Heart left ventricle (tissue), 16 donors: ENCODE results near the gene SGPL1. TPM values are rescaled to one million over a fixed set of nuclear protein-coding genes. Genes with fewer than 3 reads are reported as not detected.

ENCODE experiments used
- ATAC-seq, 4 donors: fragments of 200-7000 bp; cut with Tn5 transposase; one replicate each; pipeline ENCODE4 v1.9.1; 2020 to 2022; ENCODE audit warnings: moderate library complexity in 4 of 4, mild to moderate bottlenecking in 3 of 4, moderate number of reproducible peaks in 1 of 4
- DNase-seq, 5 donors: peaks; one replicate each; pipeline ENCODE4 v3.0.0-alpha.2; 2020
- H3K27ac ChIP-seq, 12 donors: fragments of 200-600 bp; sonication (generic) in 4 of 12; one replicate each; pipeline versions ENCODE4 v1.5.0 to v1.8.0; 2016 to 2022; ENCODE audit warnings: mild to moderate bottlenecking in 2 of 12
- H3K27me3 ChIP-seq, 9 donors: fragments of 200-600 bp; sonication (generic) in 2 of 9; one replicate each; pipeline versions ENCODE4 v1.5.1 to v1.8.0; 2016 to 2022; ENCODE audit warnings: mild to moderate bottlenecking in 3 of 9
- H3K36me3 ChIP-seq, 9 donors: fragments of 200-600 bp; sonication (generic) in 2 of 9; one replicate each; pipeline versions ENCODE4 v1.5.0 to v1.8.0; 2018 to 2022; ENCODE audit warnings: mild to moderate bottlenecking in 2 of 9
- H3K4me1 ChIP-seq, 12 donors: fragments of 200-600 bp; sonication (generic) in 4 of 12; one replicate each; pipeline versions ENCODE4 v1.5.0 to v1.8.0; 2016 to 2022; ENCODE audit warnings: mild to moderate bottlenecking in 3 of 12
- H3K4me3 ChIP-seq, 12 donors: fragments of 200-600 bp; sonication (generic) in 4 of 12; one replicate each; pipeline versions ENCODE4 v1.5.0 to v1.8.0; 2017 to 2022; ENCODE audit warnings: mild to moderate bottlenecking in 9 of 12, moderate library complexity in 4 of 12
- H3K9me3 ChIP-seq, 12 donors: fragments of 200-600 bp; sonication (generic) in 4 of 12; one replicate each; pipeline versions ENCODE4 v1.5.0 to v1.8.0; 2016 to 2022; ENCODE audit warnings: mild to moderate bottlenecking in 1 of 12
- POLR2A ChIP-seq, 2 donors: fragments of 450-650 bp; IDR thresholded peaks; one replicate each; pipeline ENCODE4 v1.6.1; 2017; ENCODE audit warnings: antibody characterized with exemption in 2 of 2, mild to moderate bottlenecking in 2 of 2, moderate library complexity in 2 of 2
- WGBS, 4 donors: extraction: QIAGEN DNeasy Blood & Tissue Kit in 2 of 4; methylation state at CpG; one replicate each; pipeline versions ENCODE4 v1.1.5 to v1.1.7; 2013 to 2018; 5-methylcytosine and 5-hydroxymethylcytosine counted together
- intact Hi-C, 10 donors: fragments of 100-400 bp; cut with DNase I; formaldehyde crosslinking; loops; one replicate each; pipeline versions ENCODE4 v1.11.1 to v1.14.2; 2022
- polyA plus RNA-seq, 2 donors: library from polyadenylated mRNA; stranded (reverse); fragments of 200-250 nt; gene quantifications; one replicate each; pipeline ENCODE4 v1.2.3, GENCODE V29; 2013
- total RNA-seq, 9 donors: library from RNA; depleted of rRNA in 2 of 9; stranded (reverse); fragments of >200 nt in 2 of 9; fragmentation: NEBNext Ultra II Directional in 3 of 9; extraction: Animal tissue kit (Norgen Biotek cat#: 25700) in 3 of 9; gene quantifications; one replicate each; pipeline versions ENCODE4 v1.1.0 to v1.2.4, GENCODE V29; 2016 to 2023
- TF ChIP-seq, protein P1 (sequence below), 12 donors: fragments of 200-600 bp; sonication (generic) in 4 of 12; IDR thresholded peaks; one replicate each; pipeline versions ENCODE4 v1.5.0 to v1.8.0; 2018 to 2022; ENCODE audit warnings: antibody characterized with exemption in 12 of 12, mild to moderate bottlenecking in 5 of 12
- donor health status: ischemic (EF 13 %, LVEDD 7.1; RV severe dilation, severe dysfunction).
- donor health status: healthy with polysubstance abuse.
- donor health status: DM: no; HTN: yes; CAD: no.
- donor health status: DM: no; HTN: no; CAD: no.
- donor health status: ischemic (EF 25% LVEDD 6.9; RV normal size, moderate dysfunction).
- donor health status: ischemic (EF 25% LVEDD 5.7; RV mildly dilated, moderate dysfunction).
- donor health status: healthy.
- donor health status: DM: yes; HTN: yes; CAD: no.
- donor health status: ischemic (EF 35%, LVEDD 5.7; RV mildly dilated, moderate dysfunction).
- donor health status: nonischemic (EF 11% LVEDD 7.7; RV severe dilation, severe dysfunction).
- donor health status: DM: yes; HTN: yes; CAD: no.
- donor health status: PGD.
- donor health status: ischemic (EF 29% LVEDD 5.4; RV normal size, mild dysfunction).
- donor health status: nonischemic (EF 23%, LVEDD 6.1; RV moderate dilation, normal function).

Gene SGPL1
- total and polyA plus RNA-seq, 11 donors, result 2.9 to 32.3 (median 11.4) TPM

DNA sequence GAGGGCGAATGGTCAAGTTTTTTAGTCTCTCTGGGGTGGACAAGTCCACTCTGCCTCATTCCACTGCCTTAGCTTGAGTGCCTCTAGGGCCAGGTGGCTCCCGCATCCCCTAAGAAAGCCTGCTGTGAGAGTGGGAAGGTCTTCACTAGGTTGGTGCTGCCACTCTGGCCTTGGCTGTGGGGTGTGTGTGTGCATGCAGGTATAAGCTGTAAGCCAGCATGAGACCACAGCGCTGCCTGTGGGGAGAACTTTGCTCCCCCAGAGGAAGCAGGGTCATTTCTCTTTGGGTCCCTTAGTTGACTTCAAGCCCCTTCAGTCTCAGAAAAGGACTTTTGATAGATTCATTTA lies 98.1 kb downstream of the SGPL1 start:
- 88 to 96% (median 93%) methylated on average over 3 of the region's 3 CpGs for WGBS, 4 donors
- peaks cover 0 to 9% (median 0%) of the 10 kb centered on the region in 9 donors for H3K27me3 ChIP-seq
- peak in 2 of 5 donors; percentile 16 to 40 for DNase-seq
- no peak overlapping the region for H3K4me3 ChIP-seq
- no peak overlapping the region for H3K27ac ChIP-seq
- TF ChIP-seq, protein P1, sequence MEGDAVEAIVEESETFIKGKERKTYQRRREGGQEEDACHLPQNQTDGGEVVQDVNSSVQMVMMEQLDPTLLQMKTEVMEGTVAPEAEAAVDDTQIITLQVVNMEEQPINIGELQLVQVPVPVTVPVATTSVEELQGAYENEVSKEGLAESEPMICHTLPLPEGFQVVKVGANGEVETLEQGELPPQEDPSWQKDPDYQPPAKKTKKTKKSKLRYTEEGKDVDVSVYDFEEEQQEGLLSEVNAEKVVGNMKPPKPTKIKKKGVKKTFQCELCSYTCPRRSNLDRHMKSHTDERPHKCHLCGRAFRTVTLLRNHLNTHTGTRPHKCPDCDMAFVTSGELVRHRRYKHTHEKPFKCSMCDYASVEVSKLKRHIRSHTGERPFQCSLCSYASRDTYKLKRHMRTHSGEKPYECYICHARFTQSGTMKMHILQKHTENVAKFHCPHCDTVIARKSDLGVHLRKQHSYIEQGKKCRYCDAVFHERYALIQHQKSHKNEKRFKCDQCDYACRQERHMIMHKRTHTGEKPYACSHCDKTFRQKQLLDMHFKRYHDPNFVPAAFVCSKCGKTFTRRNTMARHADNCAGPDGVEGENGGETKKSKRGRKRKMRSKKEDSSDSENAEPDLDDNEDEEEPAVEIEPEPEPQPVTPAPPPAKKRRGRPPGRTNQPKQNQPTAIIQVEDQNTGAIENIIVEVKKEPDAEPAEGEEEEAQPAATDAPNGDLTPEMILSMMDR (IDR thresholded peaks at IDR 0.05), result no peak
- no peak for TF ChIP-seq POLR2A (IDR thresholded peaks at IDR 0.05)
- no peaks in the 10 kb centered on the region for H3K9me3 ChIP-seq
- no peaks in the 10 kb centered on the region for H3K4me1 ChIP-seq
- no peaks in the 10 kb centered on the region for H3K36me3 ChIP-seq
- intact Hi-C loops, result no loop called here
- ATAC-seq, result no peak

GRCh38 chr10:70914316-70914864 lies 98.6 kb downstream of the SGPL1 start:
- intact Hi-C loops, result no loop called here
- ATAC-seq, result no peak
- WGBS, 4 donors, result 83 to 88% (median 85%) methylated on average over 7 to 10 of the region's 10 CpGs
- H3K9me3 ChIP-seq, result no peaks in the 10 kb centered on the region
- no peak for TF ChIP-seq POLR2A (IDR thresholded peaks at IDR 0.05)
- TF ChIP-seq, protein P1 (IDR thresholded peaks at IDR 0.05), result no peak
- H3K4me1 ChIP-seq, result no peaks in the 10 kb centered on the region
- H3K4me3 ChIP-seq, result no peak overlapping the region
- peaks cover 0 to 14% (median 0%) of the 10 kb centered on the region in 9 donors for H3K27me3 ChIP-seq
- peak in 2 of 5 donors; percentile 18 to 22 for DNase-seq
- no peaks in the 10 kb centered on the region for H3K36me3 ChIP-seq
- no peak overlapping the region for H3K27ac ChIP-seq

DNA sequence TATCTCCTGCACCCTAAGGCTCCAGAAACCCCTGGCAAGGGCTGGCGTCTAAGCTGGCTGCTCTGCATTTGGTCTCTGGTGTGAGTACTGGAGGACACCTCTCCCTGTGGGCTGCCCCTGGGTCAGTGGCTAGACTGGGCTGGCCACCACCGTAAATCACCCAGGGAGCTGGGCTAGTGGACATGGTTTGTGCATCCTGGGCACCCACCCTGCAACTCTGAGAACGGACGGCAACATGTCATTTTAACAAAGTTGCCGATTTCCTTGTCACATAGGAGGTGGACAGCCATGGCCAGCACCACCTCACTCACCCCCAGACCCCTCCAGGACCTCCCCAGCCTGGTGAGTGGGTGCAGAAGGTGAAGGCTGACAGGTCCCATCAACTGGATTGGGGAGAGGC lies 99.5 kb downstream of the SGPL1 start:
- WGBS, 4 donors, result 86 to 100% (median 87%) methylated on average over 3 to 5 of the region's 5 CpGs
- no peak for TF ChIP-seq POLR2A (IDR thresholded peaks at IDR 0.05)
- TF ChIP-seq, protein P1 (IDR thresholded peaks at IDR 0.05), result no peak
- peak in 1 of 5 donors; percentile 26 for DNase-seq
- intact Hi-C loops, result no loop called here
- H3K4me1 ChIP-seq, result no peaks in the 10 kb centered on the region
- H3K27me3 ChIP-seq, result peaks cover 0 to 19% (median 0%) of the 10 kb centered on the region in 9 donors
- no peak overlapping the region for H3K27ac ChIP-seq
- H3K36me3 ChIP-seq, result no peaks in the 10 kb centered on the region
- ATAC-seq, result no peak
- no peaks in the 10 kb centered on the region for H3K9me3 ChIP-seq
- H3K4me3 ChIP-seq, result no peak overlapping the region

GRCh38 chr10:70915806-70916205 lies 100.1 kb downstream of the SGPL1 start:
- no peak for ATAC-seq
- Histone ChIP-seq H3K27me3 (peaks cover 0 to 19% (median 0%) of the 10 kb centered on the region in 9 donors), H3K9me3 (no peaks in the 10 kb centered on the region), H3K36me3 (no peaks in the 10 kb centered on the region), H3K27ac (no peak overlapping the region), H3K4me3 (no peak overlapping the region), H3K4me1 (no peaks in the 10 kb centered on the region)
- peak in 1 of 5 donors; percentile 46 for DNase-seq
- intact Hi-C loops, result no loop called here
- TF ChIP-seq POLR2A (IDR thresholded peaks at IDR 0.05), result no peak
- TF ChIP-seq, protein P1 (IDR thresholded peaks at IDR 0.05), result no peak
- 82 to 96% (median 88%) methylated on average over 9 of the region's 9 CpGs for WGBS, 4 donors
